HG02884 (cell line): ENCODE measurements around the gene MBD5.

Source experiments
- ATAC-seq: cut with Tn5 transposase; IDR thresholded peaks from one replicate; pipeline ENCODE4 v1.9.1; 2021; ENCODE audit warnings: mild to moderate bottlenecking, moderate library complexity; ENCODE audit not compliant: unreplicated experiment

Gene MBD5

GRCh38 chr2:148218326-148219075 is 197.6 kb downstream of the MBD5 start:
- ATAC-seq: no peak

GRCh38 chr2:148221166-148221565 is 200.3 kb downstream of the MBD5 start:
- no peak for ATAC-seq

- ATAC-seq: no peak
These were observed 201.0 kb downstream of the MBD5 start for GRCh38 chr2:148221926-148222325.

GRCh38 chr2:148231858-148232257 is 211.0 kb downstream of the MBD5 start:
- ATAC-seq: no peak

GRCh38 chr2:148234143-148234542 is 213.3 kb downstream of the MBD5 start:
- ATAC-seq: no peak

- no peak for ATAC-seq
These were observed 217.0 kb downstream of the MBD5 start for GRCh38 chr2:148237911-148238310.

GRCh38 chr2:148238561-148238960 is 217.7 kb downstream of the MBD5 start:
- no peak for ATAC-seq

GRCh38 chr2:148240838-148241237 is 219.9 kb downstream of the MBD5 start:
- ATAC-seq: no peak

- ATAC-seq: no peak
These were observed 223.9 kb downstream of the MBD5 start for GRCh38 chr2:148244593-148245292.

- ATAC-seq: no peak
These were observed 231.1 kb downstream of the MBD5 start for GRCh38 chr2:148251993-148252392.

GRCh38 chr2:148252646-148253045 is 231.8 kb downstream of the MBD5 start:
- no peak for ATAC-seq

GRCh38 chr2:148253685-148254084 is 232.8 kb downstream of the MBD5 start:
- no peak for ATAC-seq

- ATAC-seq: no peak
These were observed 235.0 kb downstream of the MBD5 start for GRCh38 chr2:148255929-148256328.

- no peak for ATAC-seq
These were observed 236.4 kb downstream of the MBD5 start for GRCh38 chr2:148257276-148257675.

- ATAC-seq: no peak
These were observed 237.2 kb downstream of the MBD5 start for GRCh38 chr2:148258124-148258523.

- no peak for ATAC-seq
These were observed 238.8 kb downstream of the MBD5 start for GRCh38 chr2:148259674-148260073.

- no peak for ATAC-seq
These were observed 243.0 kb downstream of the MBD5 start for GRCh38 chr2:148263890-148264289.

GRCh38 chr2:148273158-148273691 is 252.3 kb downstream of the MBD5 start:
- no peak for ATAC-seq

GRCh38 chr2:148279216-148279615 is 258.3 kb downstream of the MBD5 start:
- ATAC-seq: no peak

GRCh38 chr2:148282201-148282600 is 261.3 kb downstream of the MBD5 start:
- ATAC-seq: no peak

- ATAC-seq: no peak
These were observed 271.5 kb downstream of the MBD5 start for GRCh38 chr2:148292431-148292830.

- ATAC-seq: no peak
These were observed 277.3 kb downstream of the MBD5 start for GRCh38 chr2:148298196-148298595.
